Subcutaneous adipose tissue (tissue), 4 donors: ENCODE results near the gene CHST8. TPM values are rescaled to one million over a fixed set of nuclear protein-coding genes. Genes with fewer than 3 reads are reported as not detected.

ENCODE experiments used
- CTCF ChIP-seq: fragments of 450-650 bp; IDR thresholded peaks from one replicate; pipeline ENCODE4 v1.5.1; 2016; ENCODE audit warnings: low read depth, mild to moderate bottlenecking, control low read depth, antibody characterized with exemption, moderate library complexity
- total RNA-seq, 4 donors: library from RNA; depleted of rRNA; stranded (reverse); fragments of >200 nt; gene quantifications; one replicate each; pipeline ENCODE4 v1.1.0, GENCODE V29; 2016

CHST8 gene
- total RNA-seq, 4 donors from 2014 or later = 0.49 to 4.0 (median 0.70) TPM

- TF ChIP-seq CTCF = no peak
Observed at GRCh38 chr19:33606556-33606955, 15.2 kb upstream of the CHST8 start.

GRCh38 chr19:33609353-33609752 lies 12.4 kb upstream of the CHST8 start:
- TF ChIP-seq CTCF = no peak

GRCh38 chr19:33610588-33610987 lies 11.2 kb upstream of the CHST8 start:
- TF ChIP-seq CTCF = no peak

GRCh38 chr19:33612928-33613619 lies 8.7 kb upstream of the CHST8 start:
- no peak for TF ChIP-seq CTCF

GRCh38 chr19:33613620-33614000 lies 8.1 kb upstream of the CHST8 start:
- no peak for TF ChIP-seq CTCF

- no peak for TF ChIP-seq CTCF
Observed at GRCh38 chr19:33616346-33616745, 5.4 kb upstream of the CHST8 start.

- TF ChIP-seq CTCF = no peak
Observed at GRCh38 chr19:33616857-33617256, 4.9 kb upstream of the CHST8 start.
